Prostate gland (tissue), 2 donors: ENCODE data around the gene TAS2R60.

Experiments
- POLR2A ChIP-seq: fragments of 450-650 bp; IDR thresholded peaks from one replicate; pipeline ENCODE4 v1.6.1; 2016; ENCODE audit warnings: antibody characterized with exemption, mild to moderate bottlenecking
- POLR2AphosphoS5 ChIP-seq: sonication (generic); formaldehyde crosslinking; IDR thresholded peaks from one replicate; pipeline ENCODE4 v1.6.1; 2017; ENCODE audit warnings: antibody characterized with exemption
- TF ChIP-seq, protein P1 (sequence below), 4 experiments: fragments of 200-600 bp in 2 of 4; fragments of 450-650 bp in 2 of 4; sonication (generic) in 2 of 4; IDR thresholded peaks; 1 replicate in 3 of 4; 2 replicates in 1 of 4; pipeline ENCODE4 v1.5.1; 2016 to 2019; ENCODE audit warnings: antibody characterized with exemption in 4 of 4, mild to moderate bottlenecking in 2 of 4, moderate library complexity in 2 of 4

DNA sequence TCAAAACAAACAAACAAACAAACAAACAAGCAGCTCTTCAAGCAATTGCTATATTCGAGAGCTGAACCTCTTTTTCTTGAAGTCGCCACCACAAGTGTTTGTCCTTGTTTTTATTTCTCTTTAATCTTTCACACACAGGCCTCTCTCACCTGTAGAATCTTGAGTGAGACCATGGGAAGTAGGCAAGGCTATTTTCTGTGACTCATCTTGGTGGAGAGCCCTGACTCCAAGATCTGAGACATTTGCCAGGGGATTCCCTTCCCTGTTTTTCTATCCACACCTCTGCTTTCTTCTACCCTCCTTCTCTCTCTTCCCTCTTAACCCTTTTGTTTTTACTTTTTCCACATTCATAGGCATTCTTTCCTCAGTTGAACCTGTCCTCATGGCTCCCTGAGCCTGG, 8.0 kb upstream of the TAS2R60 start:
- TF ChIP-seq POLR2AphosphoS5: no peak
- TF ChIP-seq, protein P1, sequence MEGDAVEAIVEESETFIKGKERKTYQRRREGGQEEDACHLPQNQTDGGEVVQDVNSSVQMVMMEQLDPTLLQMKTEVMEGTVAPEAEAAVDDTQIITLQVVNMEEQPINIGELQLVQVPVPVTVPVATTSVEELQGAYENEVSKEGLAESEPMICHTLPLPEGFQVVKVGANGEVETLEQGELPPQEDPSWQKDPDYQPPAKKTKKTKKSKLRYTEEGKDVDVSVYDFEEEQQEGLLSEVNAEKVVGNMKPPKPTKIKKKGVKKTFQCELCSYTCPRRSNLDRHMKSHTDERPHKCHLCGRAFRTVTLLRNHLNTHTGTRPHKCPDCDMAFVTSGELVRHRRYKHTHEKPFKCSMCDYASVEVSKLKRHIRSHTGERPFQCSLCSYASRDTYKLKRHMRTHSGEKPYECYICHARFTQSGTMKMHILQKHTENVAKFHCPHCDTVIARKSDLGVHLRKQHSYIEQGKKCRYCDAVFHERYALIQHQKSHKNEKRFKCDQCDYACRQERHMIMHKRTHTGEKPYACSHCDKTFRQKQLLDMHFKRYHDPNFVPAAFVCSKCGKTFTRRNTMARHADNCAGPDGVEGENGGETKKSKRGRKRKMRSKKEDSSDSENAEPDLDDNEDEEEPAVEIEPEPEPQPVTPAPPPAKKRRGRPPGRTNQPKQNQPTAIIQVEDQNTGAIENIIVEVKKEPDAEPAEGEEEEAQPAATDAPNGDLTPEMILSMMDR (IDR thresholded peaks at IDR 0.05): no peak
- TF ChIP-seq POLR2A: no peak
